Tibial nerve (tissue), 4 donors: ENCODE data around the gene COL6A3. TPM values are rescaled to one million over a fixed set of nuclear protein-coding genes. Genes with fewer than 3 reads are reported as not detected.

Experiments used
- DNase-seq, 2 donors: peaks; one replicate each; pipeline ENCODE4 v3.0.0-alpha.2; 2019; ENCODE audit warnings: low spot score in 2 of 2
- H3K27ac ChIP-seq, 4 donors: fragments of 200-600 bp; sonication (generic) in 3 of 4; one replicate each; pipeline ENCODE4 v1.5.1; 2017 to 2019; ENCODE audit warnings: mild to moderate bottlenecking in 1 of 4
- H3K27me3 ChIP-seq, 2 donors: fragments of 200-600 bp; sonication (generic) in 1 of 2; one replicate each; pipeline versions ENCODE4 v1.5.1 to v1.6.0; 2017 to 2019
- H3K36me3 ChIP-seq, 3 donors: fragments of 200-600 bp; sonication (generic); one replicate each; pipeline ENCODE4 v1.5.1; 2018 to 2019
- H3K4me1 ChIP-seq, 4 donors: fragments of 200-600 bp; sonication (generic) in 3 of 4; one replicate each; pipeline ENCODE4 v1.5.1; 2017 to 2019
- H3K4me3 ChIP-seq, 4 donors: fragments of 200-600 bp; sonication (generic) in 3 of 4; one replicate each; pipeline ENCODE4 v1.5.1; 2017 to 2019; ENCODE audit warnings: mild to moderate bottlenecking in 1 of 4, moderate library complexity in 1 of 4
- H3K9me3 ChIP-seq, 4 donors: fragments of 200-600 bp; sonication (generic) in 3 of 4; one replicate each; pipeline ENCODE4 v1.5.1; 2017 to 2019
- CTCF ChIP-seq, 5 experiments: fragments of 200-600 bp in 3 of 5; fragments of 450-650 bp in 2 of 5; sonication (generic) in 3 of 5; IDR thresholded peaks; one replicate each; pipeline ENCODE4 v1.5.1; 2016 to 2019; ENCODE audit warnings: antibody characterized with exemption in 5 of 5, mild to moderate bottlenecking in 3 of 5, moderate library complexity in 2 of 5
- EP300 ChIP-seq, 2 donors: sonication (generic); formaldehyde crosslinking; IDR thresholded peaks; one replicate each; pipeline ENCODE4 v1.6.1; 2017; ENCODE audit warnings: antibody characterized with exemption in 2 of 2, mild to moderate bottlenecking in 1 of 2
- POLR2A ChIP-seq, 2 donors: fragments of 450-650 bp; IDR thresholded peaks; one replicate each; pipeline ENCODE4 v1.6.1; 2017; ENCODE audit warnings: antibody characterized with exemption in 2 of 2, mild to moderate bottlenecking in 2 of 2, moderate library complexity in 2 of 2
- WGBS, 2 donors: methylation state at CpG; one replicate each; pipeline ENCODE4 v1.1.5; 2018; 5-methylcytosine and 5-hydroxymethylcytosine counted together
- total RNA-seq, 4 donors: library from RNA; depleted of rRNA; stranded (reverse); fragments of >200 nt; gene quantifications; one replicate each; pipeline ENCODE4 v1.1.0, GENCODE V29; 2016

The COL6A3 gene
- total RNA-seq, 4 donors from 2014 or later, result 228 to 558 (median 364) TPM

GRCh38 chr2:237400199-237400598 is 13.8 kb downstream of the COL6A3 start:
- Histone ChIP-seq H3K27ac (peak overlapping the region in 1 of 4 donors; percentile 55), H3K4me1 (peaks cover 0 to 17% (median 0%) of the 10 kb centered on the region in 4 donors), H3K27me3 (peaks cover 0 to 11% of the 10 kb centered on the region in 2 donors), H3K36me3 (no peaks in the 10 kb centered on the region), H3K9me3 (no peaks in the 10 kb centered on the region), H3K4me3 (no peak overlapping the region)
- no peak for DNase-seq
- no peak for TF ChIP-seq POLR2A (IDR thresholded peaks at IDR 0.05)
- TF ChIP-seq CTCF (IDR thresholded peaks at IDR 0.05), result no peak
- TF ChIP-seq EP300 (IDR thresholded peaks at IDR 0.05), result no peak
- WGBS, 2 donors, result 47 to 48% methylated on average over 1 of the region's 1 CpG

GRCh38 chr2:237397072-237397471 is 16.9 kb downstream of the COL6A3 start:
- Histone ChIP-seq H3K36me3 (no peaks in the 10 kb centered on the region), H3K27ac (no peak overlapping the region), H3K4me1 (peaks cover 0 to 8% (median 0%) of the 10 kb centered on the region in 4 donors), H3K27me3 (peaks cover 0 to 11% of the 10 kb centered on the region in 2 donors), H3K4me3 (no peak overlapping the region), H3K9me3 (no peaks in the 10 kb centered on the region)
- 68 to 69% methylated on average over 2 of the region's 2 CpGs for WGBS, 2 donors
- TF ChIP-seq CTCF (IDR thresholded peaks at IDR 0.05) (no peak), EP300 (IDR thresholded peaks at IDR 0.05) (no peak)
- DNase-seq, result no peak

GRCh38 chr2:237393523-237393922 is 20.4 kb downstream of the COL6A3 start:
- Histone ChIP-seq H3K4me3 (no peak overlapping the region), H3K27ac (no peak overlapping the region), H3K27me3 (peaks cover 0 to 4% of the 10 kb centered on the region in 2 donors), H3K36me3 (no peaks in the 10 kb centered on the region), H3K4me1 (peaks cover 0 to 26% (median 0%) of the 10 kb centered on the region in 4 donors), H3K9me3 (no peaks in the 10 kb centered on the region)
- 89 to 92% methylated on average over 4 of the region's 4 CpGs for WGBS, 2 donors
- DNase-seq, result no peak
- TF ChIP-seq EP300 (IDR thresholded peaks at IDR 0.05) (peak in 1 of 2 donors; percentile 16), POLR2A (IDR thresholded peaks at IDR 0.05) (no peak), CTCF (IDR thresholded peaks at IDR 0.05) (no peak)

- TF ChIP-seq POLR2A (IDR thresholded peaks at IDR 0.05) (no peak), EP300 (IDR thresholded peaks at IDR 0.05) (peak in 1 of 2 donors; percentile 2)
- Histone ChIP-seq H3K9me3 (no peaks in the 10 kb centered on the region), H3K27me3 (no peaks in the 10 kb centered on the region), H3K4me3 (no peak overlapping the region), H3K4me1 (peaks cover 0 to 18% (median 0%) of the 10 kb centered on the region in 4 donors), H3K27ac (no peak overlapping the region), H3K36me3 (peaks cover 0 to 9% (median 0%) of the 10 kb centered on the region in 3 donors)
- 90 to 93% methylated on average over 1 of the region's 1 CpG for WGBS, 2 donors
- DNase-seq, result no peak
Observed at GRCh38 chr2:237392186-237392585, 21.8 kb downstream of the COL6A3 start.

- peak in 1 of 2 donors; percentile 22 for TF ChIP-seq EP300 (IDR thresholded peaks at IDR 0.05)
- no peak for TF ChIP-seq POLR2A (IDR thresholded peaks at IDR 0.05)
- TF ChIP-seq CTCF (IDR thresholded peaks at IDR 0.05), result no peak
- Histone ChIP-seq H3K36me3 (peaks cover 0 to 17% (median 0%) of the 10 kb centered on the region in 3 donors), H3K9me3 (no peaks in the 10 kb centered on the region), H3K27ac (no peak overlapping the region), H3K4me1 (peaks cover 0 to 18% (median 0%) of the 10 kb centered on the region in 4 donors), H3K27me3 (no peaks in the 10 kb centered on the region), H3K4me3 (no peak overlapping the region)
- WGBS, 2 donors, result 62 to 63% methylated on average over 5 of the region's 5 CpGs
- no peak for DNase-seq
Observed at GRCh38 chr2:237391140-237391539, 22.8 kb downstream of the COL6A3 start.
